Measurements from ENCODE around the gene HEPH. TPM values are rescaled to one million over a fixed set of nuclear protein-coding genes. Genes with fewer than 3 reads are reported as not detected.

Gene HEPH
- total and polyA plus RNA-seq, 10 donors, result 0.83 to 31.7 (median 12.9) TPM

- Histone ChIP-seq H3K4me1 (no peaks in the 10 kb centered on the region), H3K36me3 (no peaks in the 10 kb centered on the region), H3K4me3 (no peak overlapping the region), H3K9me3 (no peaks in the 10 kb centered on the region), H3K27ac (no peak overlapping the region), H3K27me3 (replicated peaks in 1 of 7) (no peaks in the 10 kb centered on the region)
- no peak for DNase-seq
- TF ChIP-seq CTCF (IDR thresholded peaks at IDR 0.05 in 8 of 11, conservative IDR thresholded peaks at IDR 0.05 in 3 of 11) (no peak), POLR2AphosphoS5 (IDR thresholded peaks at IDR 0.05) (no peak), POLR2A (IDR thresholded peaks at IDR 0.05) (no peak)
- intact Hi-C loops (cut with DNase I; ENCODE audit: low total_unique reads), result no loop called here
Measured at GRCh38 chrX:66166671-66167070, 2.6 kb downstream of the HEPH start.

DNA sequence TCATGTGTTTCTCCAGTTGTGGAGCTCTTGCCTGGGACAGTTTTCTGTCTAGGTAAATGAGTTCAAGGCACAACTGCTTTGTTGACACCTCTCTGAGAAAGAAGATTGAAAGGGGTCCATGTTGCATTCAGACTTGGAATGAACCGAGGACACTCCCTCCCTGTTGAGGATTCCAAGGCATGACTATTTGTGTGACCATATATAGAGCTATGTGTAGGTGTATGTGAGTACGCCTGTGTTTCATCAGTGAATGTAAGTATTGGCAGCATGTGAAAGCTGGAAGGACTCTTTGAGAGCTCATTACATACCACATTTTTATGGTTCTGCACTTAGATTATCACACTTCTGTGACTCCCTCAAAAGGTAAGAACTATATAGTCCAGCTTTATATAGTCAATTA lies 3.4 kb downstream of the HEPH start:
- H3K9me3 ChIP-seq, result no peaks in the 10 kb centered on the region
- intact Hi-C loops (cut with DNase I; ENCODE audit: low total_unique reads), result no loop called here
- WGBS, 5 donors, result 56 to 94% (median 83%) methylated on average over 2 of the region's 2 CpGs
- no peaks in the 10 kb centered on the region for H3K27me3 ChIP-seq (replicated peaks in 1 of 7)
- no peaks in the 10 kb centered on the region for H3K36me3 ChIP-seq
- DNase-seq, result no peak
- H3K4me1 ChIP-seq, result no peaks in the 10 kb centered on the region
- no peak for TF ChIP-seq POLR2A (IDR thresholded peaks at IDR 0.05)
- no peak for TF ChIP-seq POLR2AphosphoS5 (IDR thresholded peaks at IDR 0.05)
- TF ChIP-seq CTCF (IDR thresholded peaks at IDR 0.05 in 8 of 11, conservative IDR thresholded peaks at IDR 0.05 in 3 of 11), result no peak
- H3K27ac ChIP-seq, result no peak overlapping the region
- H3K4me3 ChIP-seq, result no peak overlapping the region

DNA sequence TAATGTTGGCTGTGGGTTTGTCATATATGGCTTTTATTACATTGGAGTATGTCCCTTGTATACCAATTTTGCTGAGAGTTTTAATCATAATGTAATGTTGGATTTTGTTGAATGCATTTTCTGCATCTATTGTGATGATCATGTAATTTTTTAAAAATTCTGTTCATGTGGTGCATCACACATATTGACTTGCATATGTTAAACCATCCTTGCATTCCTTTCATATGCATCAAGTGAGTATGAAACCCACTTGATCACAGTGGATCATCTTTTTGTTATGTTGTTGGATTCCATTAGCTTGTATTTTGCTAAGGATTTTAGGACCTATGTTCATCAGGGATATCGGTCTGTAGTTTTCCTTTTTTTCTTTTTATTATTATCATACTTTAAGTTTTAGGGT lies 12.1 kb downstream of the HEPH start:
- intact Hi-C loops (cut with DNase I; ENCODE audit: low total_unique reads), result no loop called here
- no peak overlapping the region for H3K4me3 ChIP-seq
- 90 to 100% (median 100%) methylated on average over 1 of the region's 1 CpG for WGBS, 5 donors
- H3K36me3 ChIP-seq, result peaks cover 0 to 3% (median 0%) of the 10 kb centered on the region in 6 donors
- no peak for DNase-seq
- no peak overlapping the region for H3K27ac ChIP-seq
- TF ChIP-seq POLR2AphosphoS5 (IDR thresholded peaks at IDR 0.05) (no peak), POLR2A (IDR thresholded peaks at IDR 0.05) (no peak), CTCF (IDR thresholded peaks at IDR 0.05 in 8 of 11, conservative IDR thresholded peaks at IDR 0.05 in 3 of 11) (no peak)
- H3K9me3 ChIP-seq, result peaks cover 2 to 55% (median 39%) of the 10 kb centered on the region in 8 donors
- H3K4me1 ChIP-seq, result no peaks in the 10 kb centered on the region
- no peaks in the 10 kb centered on the region for H3K27me3 ChIP-seq (replicated peaks in 1 of 7)

- Histone ChIP-seq H3K4me3 (no peak overlapping the region), H3K9me3 (no peaks in the 10 kb centered on the region), H3K36me3 (no peaks in the 10 kb centered on the region), H3K27me3 (replicated peaks in 1 of 7) (peaks cover 0 to 4% (median 0%) of the 10 kb centered on the region in 7 donors), H3K27ac (no peak overlapping the region), H3K4me1 (no peaks in the 10 kb centered on the region)
- TF ChIP-seq POLR2A (IDR thresholded peaks at IDR 0.05) (no peak), POLR2AphosphoS5 (IDR thresholded peaks at IDR 0.05) (no peak), CTCF (IDR thresholded peaks at IDR 0.05 in 8 of 11, conservative IDR thresholded peaks at IDR 0.05 in 3 of 11) (no peak)
- DNase-seq, result no peak
- 57 to 78% (median 68%) methylated on average over 2 of the region's 2 CpGs for WGBS, 5 donors
- intact Hi-C loops (cut with DNase I; ENCODE audit: low total_unique reads), result no loop called here
Measured at GRCh38 chrX:66191563-66191962, 27.5 kb downstream of the HEPH start.

All from spleen (tissue), 11 donors.